Left colon (tissue), 2 donors: Measurements from ENCODE around the gene HSPBP1. TPM values are rescaled to one million over a fixed set of nuclear protein-coding genes. Genes with fewer than 3 reads are reported as not detected.
"Not testable (repeated sequence)": the region's sequence is repeated elsewhere in the genome, so short reads cannot be mapped to it uniquely, and the experiment has no call there.

Source experiments
- ATAC-seq: fragments of 200-7000 bp; cut with Tn5 transposase; one replicate; pipeline ENCODE4 v1.9.1; 2020; ENCODE audit warnings: mild to moderate bottlenecking, moderate library complexity
- DNase-seq, 2 donors: peaks; one replicate each; pipeline ENCODE4 v3.0.0-alpha.2; 2020
- intact Hi-C, 2 donors: fragments of 100-400 bp; cut with DNase I in 1 of 2; cut with micrococcal nuclease in 1 of 2; formaldehyde crosslinking; loops; one replicate each; pipeline versions ENCODE4 v1.11.2 to v1.14.0; 2022; cut with DNase I, micrococcal nuclease
- microRNA-seq, 2 donors: library from miRNA; unstranded; fragments of <30 nt; microRNA quantifications; one replicate each; pipeline versions ENCODE4 v1.1.0 to v1.2.0, GENCODE V29; 2020
- total RNA-seq, 2 donors: library from RNA; stranded (reverse); fragmentation: NEBNext Ultra II Directional; extraction: Animal tissue kit (Norgen Biotek cat#: 25700); gene quantifications; one replicate each; pipeline ENCODE4 v1.2.1, GENCODE V29; 2021
- donor health status: DM: no; HTN: no; CAD: no.
- donor health status: DM: yes; HTN: yes; CAD: no.

The HSPBP1 gene
- total RNA-seq, 2 donors from 2014 or later: 28.4 to 35.2 TPM

DNA sequence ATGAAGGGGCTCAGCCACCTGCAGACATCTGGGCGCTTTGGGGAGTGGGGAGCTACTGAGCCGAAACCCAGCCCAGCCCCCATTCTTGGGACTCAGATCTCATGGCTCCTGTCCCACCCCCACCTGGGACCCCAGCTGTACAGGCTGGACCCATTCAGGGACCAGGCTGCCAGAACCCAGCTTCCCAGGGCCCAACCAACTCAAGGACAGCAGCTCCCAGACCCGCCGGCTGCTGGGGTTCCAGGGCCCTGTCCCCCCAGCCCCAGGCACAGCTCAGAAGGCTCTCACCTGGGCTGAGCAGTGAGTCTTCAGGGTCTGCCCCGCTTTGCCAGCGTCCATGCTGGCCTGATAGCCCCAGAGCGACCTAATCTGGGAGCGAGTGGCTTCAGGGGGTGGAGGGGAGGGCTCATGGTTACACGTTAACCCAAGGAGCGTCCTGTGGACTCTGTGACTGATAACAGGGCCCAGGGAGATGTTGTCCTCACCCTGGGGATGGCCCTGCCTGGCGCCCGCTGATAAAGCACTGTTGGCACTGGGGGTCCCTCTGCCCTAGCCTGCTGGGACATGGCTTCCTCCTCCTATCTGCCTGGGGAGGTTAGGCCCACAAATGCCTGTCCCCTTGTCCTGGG, 51.4 kb downstream of the HSPBP1 start, which contains the start of gene TMEM86B:
TSS of gene TMEM86B (minus strand) at position 361 of the 629 bp plus-strand sequence. CDS start at position 339, 22 bp downstream.
- intact Hi-C loops: no loop called here
- DNase-seq: no peak

DNA sequence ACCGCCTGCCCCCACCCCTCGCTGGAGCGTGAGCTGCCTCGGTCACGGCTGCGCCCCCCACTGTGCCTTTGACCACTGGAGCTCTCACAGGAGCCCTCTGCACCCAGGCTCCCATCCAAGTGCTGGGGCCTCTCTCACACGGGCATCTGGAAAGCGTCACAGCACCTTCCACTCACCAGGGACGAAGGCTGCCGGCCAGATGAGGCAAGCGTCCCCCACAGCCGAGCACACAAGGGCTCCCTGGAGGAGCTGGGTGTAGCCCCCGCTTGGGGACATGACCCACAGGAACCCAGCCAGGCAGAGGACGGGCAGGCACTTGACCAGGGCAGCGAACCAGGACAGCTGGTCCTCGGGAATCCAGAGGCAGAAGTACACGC, 51.9 kb downstream of the HSPBP1 start:
- no peak for ATAC-seq
- DNase-seq: no peak
- intact Hi-C loops: no loop called here

More for the DNA sequence above, 51.4 kb downstream of the HSPBP1 start, which contains the start of gene TMEM86B:
- peak; percentile 66 for ATAC-seq

DNA sequence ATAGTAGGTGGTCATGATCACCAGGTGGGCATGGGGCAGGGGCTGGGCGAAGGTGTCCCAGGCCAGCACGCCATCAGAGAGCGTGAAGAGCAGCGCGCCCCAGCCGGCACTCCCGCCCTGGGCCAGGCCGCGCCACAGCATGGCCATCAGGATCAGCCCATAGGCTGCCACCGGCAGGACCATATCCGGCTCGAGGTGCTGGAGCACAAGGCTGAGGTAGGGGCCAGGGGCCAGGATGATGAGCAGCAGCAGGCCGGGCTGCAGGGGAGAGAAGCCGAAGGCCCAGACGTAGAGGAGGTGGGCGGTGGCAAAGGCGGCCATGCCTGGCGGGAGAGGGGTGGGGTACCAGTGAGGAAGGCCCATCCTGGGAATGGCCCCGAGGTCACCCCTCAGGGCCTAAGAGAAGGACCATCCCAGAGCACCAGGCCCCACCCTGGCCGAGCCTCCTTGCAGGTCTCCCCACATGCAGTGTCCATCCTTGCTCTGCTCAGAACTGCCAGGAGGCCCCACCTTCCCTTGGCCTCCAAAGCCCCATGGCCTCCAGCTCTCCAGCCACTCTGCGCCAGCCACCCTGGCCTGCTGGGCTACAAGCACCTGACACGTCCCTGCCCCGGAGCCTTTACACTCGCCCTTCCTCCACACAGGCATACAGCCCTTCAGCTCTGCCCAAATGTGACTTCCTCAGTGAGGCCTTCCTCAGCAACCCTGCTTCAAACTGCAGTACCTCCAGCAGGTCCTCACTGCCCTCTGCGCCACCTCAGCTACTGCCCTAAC, 52.5 kb downstream of the HSPBP1 start:
- ATAC-seq: no peak
- no peak for DNase-seq
- intact Hi-C loops: no loop called here

DNA sequence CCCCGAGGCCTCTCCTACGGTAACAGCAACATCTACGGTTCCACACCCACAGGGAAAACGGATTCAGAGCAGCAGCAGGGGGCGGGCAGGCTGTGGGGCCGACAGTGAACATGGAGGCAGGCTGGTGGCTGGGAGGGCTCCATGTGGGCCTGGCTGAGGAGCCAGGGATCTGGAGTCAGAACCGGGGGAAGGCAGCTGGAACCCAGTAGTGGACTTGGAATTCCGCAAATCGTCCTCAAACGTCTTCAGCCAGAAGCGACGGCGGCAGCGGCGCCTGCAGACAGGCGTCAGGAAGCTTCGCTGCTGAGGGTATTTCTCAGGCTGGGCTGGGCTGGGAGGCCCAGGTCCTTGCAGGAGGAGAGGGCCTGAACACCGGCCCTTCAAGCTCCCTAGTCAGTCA, 53.1 kb downstream of the HSPBP1 start:
- intact Hi-C loops: no loop called here
- DNase-seq (no peak), ATAC-seq (no peak)

DNA sequence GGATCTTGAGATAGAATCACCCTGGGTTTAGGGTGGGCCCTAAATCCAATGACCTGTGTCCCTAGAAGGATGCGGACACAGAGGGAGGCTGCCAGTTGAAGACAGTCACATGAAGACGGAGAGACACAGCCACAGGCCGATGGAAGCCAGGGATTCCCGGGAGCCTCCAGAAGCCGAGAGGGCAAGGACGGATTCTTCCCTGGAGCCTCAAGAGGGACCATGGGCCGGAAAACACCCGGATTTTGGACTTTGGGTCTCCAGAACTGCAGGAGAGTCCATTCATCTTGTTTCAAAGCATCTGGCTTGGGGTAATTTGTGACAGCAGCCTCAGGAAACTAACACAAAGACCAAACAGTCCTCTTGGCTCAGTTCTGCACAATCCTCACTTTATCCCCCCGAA, 53.6 kb downstream of the HSPBP1 start:
- ATAC-seq (no peak), DNase-seq (no peak)
- intact Hi-C loops: no loop called here

DNA sequence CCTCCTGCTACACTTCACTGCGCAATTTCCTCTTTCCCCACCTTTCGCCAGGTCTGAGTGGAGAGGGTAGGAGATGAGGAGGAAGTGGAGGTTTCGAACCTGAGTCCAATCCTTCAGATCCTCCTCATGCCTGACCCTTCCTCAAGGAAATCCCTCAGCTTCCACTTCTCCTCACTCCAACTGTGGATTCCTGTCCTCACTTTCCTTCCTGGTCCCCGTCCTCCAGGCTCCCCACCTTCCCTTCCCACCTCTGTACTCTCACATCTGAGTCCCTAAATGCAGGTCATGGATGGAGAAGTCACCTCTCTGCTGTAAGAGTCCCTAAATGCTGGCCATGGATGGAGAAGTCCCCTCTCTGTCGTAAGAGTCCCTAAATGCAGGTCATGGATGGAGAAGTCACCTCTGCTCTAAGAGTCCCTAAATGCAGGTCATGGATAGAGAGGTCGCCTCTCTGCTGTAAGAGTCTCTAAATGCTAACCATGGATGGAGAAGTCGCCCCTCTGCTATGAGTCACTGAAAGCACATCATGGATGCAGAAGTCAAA, 54.4 kb downstream of the HSPBP1 start:
- intact Hi-C loops: no loop called here
- DNase-seq (no peak), ATAC-seq (no peak)

DNA sequence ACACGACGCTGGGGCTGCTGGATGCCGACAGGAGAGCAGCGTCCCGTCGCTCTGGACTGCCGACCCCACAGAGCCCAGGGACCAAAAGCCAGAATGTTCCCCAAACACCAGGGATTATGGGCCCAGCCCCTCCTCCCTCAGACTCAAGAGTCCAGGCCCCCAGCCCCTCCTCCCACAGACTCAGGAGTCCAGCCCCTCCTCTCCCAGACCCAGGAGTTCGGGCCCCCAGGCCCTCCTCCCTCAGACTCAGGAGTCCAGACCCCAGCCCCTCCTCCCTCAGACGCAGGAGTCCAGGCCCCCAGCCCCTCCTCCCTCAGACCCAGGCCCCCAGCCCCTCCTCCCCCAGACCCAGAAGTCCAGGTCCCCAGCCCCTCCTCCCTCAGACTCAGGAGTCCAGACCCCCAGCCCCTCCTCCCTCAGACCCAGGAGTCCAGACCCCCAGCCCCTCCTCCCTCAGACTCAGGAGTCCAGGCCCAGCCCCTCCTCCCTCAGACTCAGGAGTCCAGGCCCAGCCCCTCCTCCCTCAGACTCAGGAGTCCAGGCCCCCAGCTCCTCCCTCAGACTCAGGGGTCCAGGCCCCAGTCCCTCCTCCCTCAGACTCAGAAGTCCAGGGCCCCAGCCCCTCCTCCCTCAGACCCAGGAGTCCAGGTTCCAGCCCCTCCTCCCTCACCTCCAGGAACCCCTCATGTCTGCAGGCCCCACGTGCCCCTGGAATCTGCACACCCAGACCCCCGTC, 55.1 kb downstream of the HSPBP1 start:
- ATAC-seq, intact Hi-C loops, DNase-seq: not testable (repeated sequence)

DNA sequence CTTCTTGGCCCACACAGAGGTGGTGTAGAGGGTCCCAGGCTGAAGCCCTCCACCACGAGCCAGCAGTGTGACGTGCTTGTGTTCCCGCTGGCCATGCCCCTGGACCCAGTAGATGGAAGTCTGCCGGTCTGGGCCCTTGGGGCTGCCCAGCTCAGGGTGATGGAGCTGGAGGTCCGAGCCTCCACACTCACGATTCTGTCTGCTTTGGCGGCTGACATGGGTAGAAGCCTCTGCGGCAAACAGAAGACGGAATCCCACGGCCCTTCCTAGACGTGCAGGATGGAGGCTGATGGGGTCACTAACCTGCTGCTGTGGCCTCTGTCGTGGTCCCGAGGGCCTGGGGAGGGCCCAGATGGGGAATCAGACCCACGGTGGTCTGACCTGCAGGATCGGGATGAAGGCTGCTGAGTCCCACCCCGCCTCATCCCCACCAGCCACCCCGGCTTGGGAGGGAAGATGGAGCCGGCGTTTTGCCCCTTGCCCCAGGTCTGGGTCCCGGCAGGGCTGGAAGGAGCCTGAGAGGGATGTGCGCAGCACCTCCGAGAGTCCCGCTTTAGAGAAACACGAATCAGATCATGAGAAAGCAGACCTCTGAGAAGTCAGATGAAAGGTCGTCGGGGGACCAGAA, 55.8 kb downstream of the HSPBP1 start:
- DNase-seq (no peak), ATAC-seq (no peak)
- intact Hi-C loops: no loop called here

DNA sequence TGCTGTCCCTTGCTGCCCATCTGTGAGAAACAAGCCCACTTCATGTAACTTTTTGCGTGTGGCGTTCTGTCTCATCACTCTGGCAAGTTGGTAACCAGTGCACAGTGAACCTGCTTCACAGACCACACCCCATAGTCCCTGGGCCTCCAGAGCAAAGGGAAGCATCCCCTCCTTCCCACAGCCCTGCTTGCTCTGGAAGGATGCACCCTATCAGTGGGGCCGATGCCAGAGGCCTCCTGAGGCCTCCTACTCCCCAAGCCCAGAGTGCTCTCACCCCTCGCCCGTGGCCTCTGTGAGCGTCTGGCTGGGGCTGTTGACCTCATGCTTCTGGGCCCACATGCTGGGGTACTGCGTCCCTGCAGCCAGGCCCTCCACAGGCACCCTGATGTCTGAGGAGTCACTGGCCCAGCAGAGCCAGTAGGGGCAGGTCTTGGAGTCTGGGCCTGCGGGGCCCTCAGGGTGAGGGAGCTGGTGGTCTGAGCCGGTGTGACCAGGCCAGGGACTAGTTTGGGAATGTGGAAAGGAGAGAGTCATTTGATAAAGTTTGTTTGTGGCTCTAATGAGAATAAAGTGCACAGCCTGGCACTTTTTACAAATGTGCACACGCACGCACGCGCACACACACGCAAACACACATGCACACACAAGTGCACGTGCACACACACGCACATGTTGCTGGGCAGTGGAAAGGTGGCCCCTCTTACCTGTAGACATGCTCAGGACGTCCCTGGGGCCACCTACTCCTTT, 56.4 kb downstream of the HSPBP1 start:
- DNase-seq (no peak), ATAC-seq (peak; percentile 14)
- intact Hi-C loops: no loop called here

DNA sequence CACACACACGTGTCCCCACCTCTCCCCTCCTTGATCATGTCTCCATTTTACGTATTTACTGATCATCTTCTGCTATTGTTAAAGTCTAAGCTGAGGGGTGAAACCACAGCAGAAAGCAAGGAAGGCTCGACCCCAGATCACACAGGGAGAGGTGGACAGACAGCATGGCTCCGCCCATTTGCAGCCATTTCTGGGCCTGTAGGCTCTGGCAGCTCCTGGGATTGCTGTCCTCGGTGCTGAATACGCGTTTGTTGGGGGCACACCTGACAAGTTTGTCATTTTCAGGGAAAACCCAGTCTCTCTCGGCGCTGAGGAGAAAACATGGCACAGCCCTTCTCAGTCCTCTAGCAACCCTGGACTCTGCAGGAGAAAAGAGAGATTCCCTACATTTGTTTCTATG, 59.4 kb downstream of the HSPBP1 start:
- ATAC-seq (no peak), DNase-seq (no peak)
- intact Hi-C loops: no loop called here

DNA sequence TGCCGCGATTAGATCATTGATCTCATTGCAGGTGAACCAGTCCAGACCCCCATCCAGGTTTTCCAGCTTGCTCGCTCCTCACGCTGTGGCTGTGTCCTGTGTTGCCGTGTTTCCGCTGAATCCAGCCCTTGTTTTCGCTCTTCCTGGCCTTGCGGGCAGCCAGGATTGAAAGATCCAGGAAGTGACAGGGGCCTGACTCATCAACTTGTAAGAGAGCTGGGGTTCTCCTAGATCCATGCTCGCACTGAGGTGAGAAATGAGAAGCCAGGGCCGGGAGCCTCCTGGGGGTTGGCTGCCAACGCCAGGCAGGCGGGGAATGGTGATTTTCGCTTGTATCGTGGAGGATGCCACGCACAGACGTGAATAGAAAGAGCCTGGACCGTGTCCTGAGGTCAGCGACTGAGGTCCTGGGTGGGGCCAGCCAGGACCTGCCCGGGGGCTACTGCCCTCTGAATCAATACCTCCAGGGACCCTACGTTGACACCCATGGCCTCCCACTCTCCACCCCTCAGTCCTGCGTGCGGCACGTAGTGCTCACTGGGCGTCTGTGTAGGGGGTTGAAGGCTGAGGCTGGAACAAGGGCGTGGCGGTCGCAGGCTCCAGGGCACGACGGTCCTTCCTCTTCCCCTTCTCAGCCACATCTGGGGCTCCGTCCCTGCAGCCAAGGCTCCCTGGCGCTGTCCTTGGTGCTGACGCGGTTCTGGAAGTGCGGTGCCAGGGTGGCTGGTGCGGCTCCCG, 63.3 kb downstream of the HSPBP1 start:
- intact Hi-C loops: no loop called here
- DNase-seq (peak; percentile 86 to 89), ATAC-seq (peak; percentile 90)

DNA sequence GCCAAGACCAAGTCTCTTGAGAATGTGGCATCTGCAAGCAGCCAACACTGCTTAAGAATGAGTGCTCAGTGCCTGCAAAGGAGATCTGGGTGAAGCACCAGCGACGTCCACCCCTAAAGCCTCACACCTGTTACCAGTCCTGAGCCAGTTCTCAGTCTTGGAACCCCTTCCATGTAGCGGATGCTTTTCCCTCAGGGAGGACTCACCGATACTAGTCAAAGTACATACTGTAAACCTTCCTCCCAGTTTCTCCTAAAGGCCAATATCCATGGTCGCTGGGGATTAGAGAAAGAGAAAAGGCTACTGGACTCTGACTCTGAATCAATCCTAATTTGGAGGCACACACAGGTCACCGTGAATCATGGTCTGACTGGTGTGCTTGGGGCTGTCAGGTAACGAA, 66.4 kb downstream of the HSPBP1 start:
- intact Hi-C loops: no loop called here
- no peak for ATAC-seq
- DNase-seq: no peak

DNA sequence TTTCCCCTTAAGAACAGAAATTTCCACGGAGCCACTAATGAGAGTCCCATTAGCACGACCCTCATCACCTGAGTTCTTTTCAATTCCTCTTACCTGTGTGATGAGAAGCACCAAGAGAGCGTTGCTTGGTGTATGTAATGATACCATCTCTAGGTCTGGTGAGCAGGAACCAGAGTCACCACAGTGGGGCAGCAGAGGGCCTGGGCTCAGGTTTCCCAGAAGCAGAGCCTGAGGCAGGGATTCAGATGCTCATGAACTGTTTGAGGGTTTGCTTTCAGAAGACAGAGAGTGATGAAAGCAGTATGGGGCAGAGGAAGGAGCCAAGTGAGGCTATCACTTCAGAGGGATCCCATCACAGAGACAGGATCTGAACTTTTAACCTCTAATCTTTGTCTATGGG, 67.5 kb downstream of the HSPBP1 start:
- intact Hi-C loops: no loop called here
- ATAC-seq (peak; percentile 27), DNase-seq (peak in 1 of 2 donors; percentile 80)

Small RNA genes within 50 kb of the gene (microRNA-seq; reads per million reads assigned to microRNA genes)
- gene MIR6802 (0 to 1.1 reads per million in 2 donors), gene MIR6803 (3.2 to 6.8 reads per million in 2 donors), gene MIR6804 (0.53 to 8.2 reads per million in 2 donors)

Other genes with a start within 250 kb of the HSPBP1 start
- under 1 TPM; 0.28 to 0.49 TPM for gene GP6, start 241.8 kb downstream of the HSPBP1 start, total RNA-seq
- 10 to 100 TPM; 50.5 to 69.3 TPM for gene RDH13, start 217.0 kb downstream of the HSPBP1 start, total RNA-seq
- 10 to 100 TPM; 42.1 to 75.9 TPM for gene EPS8L1, start 204.2 kb downstream of the HSPBP1 start, total RNA-seq
- gene PPP1R12C, start 162.5 kb downstream of the HSPBP1 start, total RNA-seq: 100 to 1,000 TPM; 102 to 118 TPM
- under 1 TPM; 0.40 to 0.70 TPM for gene TNNT1, start 130.9 kb downstream of the HSPBP1 start, total RNA-seq
- gene TNNI3, start 122.4 kb downstream of the HSPBP1 start, total RNA-seq: 1 to 10 TPM in 1 of 2 donors, not detected in 1; 1.1 TPM
- 1 to 10 TPM in 1 of 2 donors, under 1 TPM in 1; 0.79 to 2.6 TPM for gene DNAAF3, start 113.5 kb downstream of the HSPBP1 start, total RNA-seq
- gene SYT5, start 99.8 kb downstream of the HSPBP1 start, total RNA-seq: 1 to 10 TPM in 1 of 2 donors, under 1 TPM in 1; 0.64 to 1.9 TPM
- 100 to 1,000 TPM in 1 of 2 donors, 10 to 100 TPM in 1; 95.7 to 104 TPM for gene PTPRH, start 70.6 kb downstream of the HSPBP1 start, total RNA-seq
- 1 to 10 TPM; 2.2 to 2.9 TPM for gene TMEM86B, start 51.3 kb downstream of the HSPBP1 start, total RNA-seq
- gene PPP6R1, start 21.1 kb downstream of the HSPBP1 start, total RNA-seq: 10 to 100 TPM; 56.6 to 59.5 TPM
- gene BRSK1, start 3.9 kb upstream of the HSPBP1 start, total RNA-seq: 1 to 10 TPM in 1 of 2 donors, under 1 TPM in 1; 0.95 to 1.3 TPM
- 10 to 100 TPM; 50.2 to 54.6 TPM for gene TMEM150B, start 45.2 kb upstream of the HSPBP1 start, total RNA-seq
- 10 to 100 TPM; 19.0 to 20.7 TPM for gene KMT5C, start 59.8 kb upstream of the HSPBP1 start, total RNA-seq
- gene COX6B2, start 74.6 kb upstream of the HSPBP1 start, total RNA-seq: 10 to 100 TPM; 23.0 to 27.6 TPM
- not detected for gene GARIN5B, start 83.2 kb upstream of the HSPBP1 start, total RNA-seq
- under 1 TPM; 0.31 to 0.46 TPM for gene IL11, start 90.4 kb upstream of the HSPBP1 start, total RNA-seq
- gene TMEM190, start 96.7 kb upstream of the HSPBP1 start, total RNA-seq: not detected
- 10 to 100 TPM; 83.4 to 89.4 TPM for gene TMEM238, start 104.2 kb upstream of the HSPBP1 start, total RNA-seq
- gene RPL28, start 105.8 kb upstream of the HSPBP1 start, total RNA-seq: 1,000 to 10,000 TPM; 1,151 to 1,179 TPM
- 10 to 100 TPM; 20.9 to 33.7 TPM for gene UBE2S, start 127.7 kb upstream of the HSPBP1 start, total RNA-seq
- gene SHISA7, start 163.2 kb upstream of the HSPBP1 start, total RNA-seq: not detected
- gene ISOC2, start 181.5 kb upstream of the HSPBP1 start, total RNA-seq: 100 to 1,000 TPM in 1 of 2 donors, 10 to 100 TPM in 1; 63.5 to 115 TPM
- gene C19orf85, start 184.6 kb upstream of the HSPBP1 start, total RNA-seq: not detected
- 10 to 100 TPM in 1 of 2 donors, 1 to 10 TPM in 1; 8.0 to 10.3 TPM for gene ZNF628, start 196.5 kb upstream of the HSPBP1 start, total RNA-seq
- 1 to 10 TPM; 4.0 to 4.8 TPM for gene NAT14, start 205.1 kb upstream of the HSPBP1 start, total RNA-seq
- 1 to 10 TPM; 2.6 to 5.8 TPM for gene SSC5D, start 208.3 kb upstream of the HSPBP1 start, total RNA-seq